GM21515 (cell line): Measurements from ENCODE around the gene RNF215.

Experiments used
- ATAC-seq: cut with Tn5 transposase; IDR thresholded peaks from one replicate; pipeline ENCODE4 v1.9.1; 2021; ENCODE audit not compliant: unreplicated experiment

The RNF215 gene

GRCh38 chr22:30386960-30387827 is at the start of gene RNF215:
Gene RNF215 (minus strand): TSS chr22:30387411. CDS start chr22:30387313, 98 bp downstream.
- ATAC-seq, result peak; percentile 56

DNA sequence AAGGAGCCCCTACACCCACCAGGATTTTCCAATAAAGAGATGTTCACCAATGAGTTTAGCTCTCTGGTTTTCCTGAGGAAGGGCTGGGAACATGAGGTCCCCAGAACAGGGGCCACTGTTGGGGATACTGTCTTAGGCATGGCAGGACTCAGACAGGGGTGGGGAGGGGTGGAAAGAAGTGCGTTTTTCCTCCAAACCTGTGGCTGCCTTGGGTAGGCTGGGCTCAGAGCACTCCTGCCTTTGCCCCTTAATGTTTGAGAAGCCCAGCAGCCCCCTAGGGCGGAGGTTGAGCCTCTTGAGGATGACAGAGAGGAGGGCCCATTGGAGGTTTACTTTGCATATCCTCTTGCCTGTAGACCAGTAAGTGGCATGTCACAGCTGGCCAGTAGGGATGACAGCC is 49.0 kb upstream of the RNF215 start:
- ATAC-seq, result no peak

DNA sequence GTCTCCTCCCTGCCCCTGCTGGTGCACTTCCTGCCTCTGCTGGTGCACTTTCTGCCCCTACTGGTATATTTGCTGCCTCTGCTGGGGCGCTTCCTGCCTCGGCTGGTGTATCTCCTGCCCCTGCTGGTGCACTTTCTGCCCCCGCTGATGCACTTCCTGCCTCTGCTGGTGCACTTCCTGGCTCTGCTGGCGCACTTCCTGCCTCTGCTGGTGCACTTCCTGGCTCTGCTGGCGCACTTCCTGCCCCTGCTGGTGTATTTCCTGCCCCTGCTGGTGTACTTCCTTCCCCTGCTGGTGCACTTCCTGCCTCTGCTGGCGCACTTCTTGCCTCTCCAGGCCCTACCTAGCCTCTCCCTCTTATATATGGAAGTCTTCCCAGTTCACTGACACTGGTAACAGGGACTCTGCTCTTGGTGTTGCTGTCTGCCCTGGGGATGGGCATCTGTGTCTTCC is 48.5 kb upstream of the RNF215 start:
- no peak for ATAC-seq

- no peak for ATAC-seq
Observed at GRCh38 chr22:30434843-30435242, 47.6 kb upstream of the RNF215 start.

DNA sequence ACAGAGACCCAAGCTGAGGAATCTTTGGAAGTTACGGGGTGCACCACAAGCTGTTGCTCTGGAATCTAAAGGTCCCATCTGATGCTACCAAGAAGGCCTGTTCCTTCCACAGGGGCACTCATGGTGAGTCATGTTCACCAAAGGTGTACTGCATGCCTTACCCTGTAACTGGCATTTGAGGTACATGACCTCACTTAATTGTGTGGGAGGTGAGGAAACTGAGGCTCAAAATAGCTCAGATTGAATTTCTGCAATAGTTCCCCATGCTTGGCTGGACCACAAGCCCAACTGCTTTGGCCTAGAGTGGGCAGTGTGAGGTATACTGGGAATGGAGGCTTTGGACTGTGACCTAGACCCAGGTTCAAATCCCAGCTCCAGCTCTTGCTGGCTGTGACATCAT is 46.6 kb upstream of the RNF215 start:
- no peak for ATAC-seq

GRCh38 chr22:30433227-30433626 is 46.0 kb upstream of the RNF215 start:
- ATAC-seq, result no peak

- no peak for ATAC-seq
Observed at GRCh38 chr22:30432520-30432919, 45.3 kb upstream of the RNF215 start.

DNA sequence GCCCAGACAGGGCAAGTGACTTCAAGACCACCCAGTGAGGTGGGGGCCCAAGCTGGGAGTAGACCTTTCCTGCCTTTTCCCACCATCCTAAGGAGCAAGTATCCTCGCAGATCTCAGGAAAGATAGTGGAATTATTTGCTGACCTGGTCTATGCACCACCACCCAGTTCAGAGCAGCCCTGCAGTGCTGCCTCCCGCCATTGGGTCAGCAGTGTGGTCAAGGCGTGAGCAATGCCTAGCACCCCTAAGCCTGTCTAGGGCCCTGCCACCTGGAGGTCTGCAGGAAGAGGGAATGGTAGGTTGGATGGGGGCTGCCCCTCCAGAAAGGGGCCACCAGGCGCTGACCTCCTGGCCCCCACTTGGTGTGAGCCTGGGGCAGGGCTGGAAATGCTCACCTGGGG is 44.9 kb upstream of the RNF215 start:
- no peak for ATAC-seq

- ATAC-seq, result no peak
Observed at GRCh38 chr22:30430933-30431332, 43.7 kb upstream of the RNF215 start.

DNA sequence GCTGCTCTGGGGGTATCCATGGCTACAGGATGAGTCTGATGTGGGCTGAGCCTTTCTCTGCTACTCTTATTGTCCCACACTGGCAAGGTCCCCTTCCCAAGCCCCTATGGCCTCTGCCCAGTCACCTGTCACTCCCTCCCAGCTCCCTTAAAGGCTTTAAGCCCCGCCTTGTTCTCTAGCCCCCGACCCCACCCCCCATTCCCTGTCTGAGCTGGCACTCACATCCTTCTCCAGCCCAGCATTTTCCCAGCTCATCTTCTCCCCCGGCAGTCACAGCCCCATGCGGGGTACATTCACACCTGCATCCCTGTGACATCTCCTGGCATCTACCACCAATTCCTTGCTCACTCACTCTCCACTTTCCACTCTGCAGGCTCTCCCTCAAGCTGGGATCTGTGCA is 42.7 kb upstream of the RNF215 start:
- no peak for ATAC-seq

GRCh38 chr22:30427871-30428270 is 40.7 kb upstream of the RNF215 start:
- ATAC-seq, result no peak

DNA sequence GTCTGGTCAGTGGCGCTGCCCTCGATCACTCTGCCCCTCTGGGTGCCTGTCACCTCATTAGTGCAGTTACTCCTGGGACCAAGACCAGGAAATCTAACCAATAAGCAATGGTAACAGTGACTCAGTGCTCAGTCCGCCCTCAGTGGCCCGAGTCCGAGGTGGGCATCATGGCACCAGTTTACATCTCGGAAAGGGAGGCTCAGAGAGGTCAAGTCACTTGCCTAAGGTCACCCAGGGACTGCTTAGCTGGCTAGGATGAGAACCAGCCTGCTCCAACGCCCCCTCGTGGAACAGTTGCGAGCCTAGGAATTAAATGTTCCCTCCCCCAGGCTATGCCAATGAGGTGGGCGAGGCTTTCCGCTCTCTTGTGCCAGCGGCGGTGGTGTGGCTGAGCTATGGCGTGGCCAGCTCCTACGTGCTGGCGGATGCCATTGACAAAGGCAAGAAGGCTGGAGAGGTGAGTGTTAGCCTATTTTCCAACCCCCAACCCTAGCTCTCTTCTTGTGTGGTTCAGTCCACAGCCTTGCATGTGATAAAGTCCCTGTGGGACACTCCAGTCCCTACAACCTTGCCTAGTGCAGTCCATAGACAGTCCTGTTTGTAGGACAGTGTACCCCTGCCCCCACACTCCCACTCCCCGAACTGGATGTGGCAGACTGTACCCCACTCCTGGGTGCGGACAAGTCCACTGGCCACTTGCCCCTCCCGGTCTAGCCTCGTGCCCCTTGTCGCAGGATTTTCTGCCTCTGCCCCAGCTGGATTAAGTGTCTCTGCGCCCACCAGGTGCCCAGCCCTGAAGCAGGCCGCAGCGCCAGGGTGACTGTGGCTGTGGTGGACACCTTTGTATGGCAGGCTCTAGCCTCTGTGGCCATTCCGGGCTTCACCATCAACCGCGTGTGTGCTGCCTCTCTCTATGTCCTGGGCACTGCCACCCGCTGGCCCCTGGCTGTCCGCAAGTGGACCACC is 39.5 kb upstream of the RNF215 start:
- no peak for ATAC-seq

DNA sequence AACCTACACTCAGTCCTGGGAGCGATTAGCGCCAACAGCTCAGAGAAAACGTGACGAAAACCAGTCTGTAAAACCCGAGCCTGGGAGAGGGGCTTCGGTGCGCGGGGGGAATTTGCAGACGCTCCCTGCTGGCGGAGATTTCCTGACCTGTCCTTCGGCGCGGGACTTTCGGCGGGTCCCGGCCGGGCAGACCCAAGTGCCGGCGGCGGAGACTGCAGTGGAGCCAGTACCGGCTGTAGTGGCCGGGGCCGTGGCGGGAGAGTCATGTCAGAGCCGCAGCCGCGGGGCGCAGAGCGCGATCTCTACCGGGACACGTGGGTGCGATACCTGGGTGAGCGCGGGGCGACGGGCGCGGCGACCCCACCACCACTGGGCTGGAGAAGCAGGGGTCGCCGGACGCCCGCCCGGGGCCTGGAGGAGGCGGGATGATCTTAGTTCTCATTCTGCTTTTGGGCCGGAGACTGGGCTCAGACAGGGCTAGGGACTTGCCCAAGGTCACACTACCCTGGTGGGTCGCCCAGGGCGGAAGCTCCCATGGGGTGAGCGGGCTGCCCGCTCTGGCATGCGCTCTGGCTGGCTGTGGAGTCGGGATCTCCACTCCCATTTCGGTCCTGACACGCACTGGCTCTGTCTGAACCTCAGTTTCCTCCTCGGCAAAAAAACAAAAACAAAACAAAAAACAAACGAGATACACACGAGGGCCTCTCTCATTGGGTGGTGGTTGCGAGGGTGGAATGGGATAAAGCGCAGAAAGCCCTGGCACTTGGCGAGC is 38.6 kb upstream of the RNF215 start, which contains the start of gene MTFP1:
Gene MTFP1, plus strand, starts transcription at position 153 of the 772 bp plus-strand sequence. Its CDS starts 112 bp downstream, at position 265.
- no peak for ATAC-seq

- ATAC-seq, result no peak
Observed at GRCh38 chr22:30425327-30425615, 38.1 kb upstream of the RNF215 start.

GRCh38 chr22:30424534-30425326 is 37.5 kb upstream of the RNF215 start:
- ATAC-seq, result no peak

DNA sequence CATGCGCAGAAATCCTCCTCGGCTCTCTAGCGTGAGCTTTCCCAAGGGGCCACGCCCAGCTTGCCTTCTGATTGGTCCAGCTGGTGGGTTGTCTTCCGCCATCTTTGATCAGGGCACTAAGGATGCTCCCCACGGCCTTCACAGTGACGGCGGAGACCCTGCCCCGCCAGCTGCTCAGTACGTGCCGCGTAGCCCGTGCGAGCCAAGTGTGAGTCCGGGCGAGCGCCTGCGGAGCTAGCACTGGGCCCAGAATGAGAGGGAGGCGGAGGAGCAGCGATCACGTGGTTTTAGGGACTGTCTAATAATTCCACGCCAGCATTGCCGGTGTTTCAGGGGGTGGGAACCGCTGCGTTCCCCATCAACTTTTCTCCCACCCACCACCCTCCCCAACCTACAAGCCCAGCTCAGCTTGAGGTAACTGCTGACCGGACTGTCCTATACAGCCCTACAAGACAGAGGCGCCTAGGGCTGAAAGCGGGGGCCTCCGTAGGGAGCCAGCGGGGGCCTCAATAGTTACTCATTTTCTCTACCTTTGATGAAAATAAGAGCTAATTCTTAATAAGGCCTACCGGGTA is 36.8 kb upstream of the RNF215 start:
- peak; percentile 80 for ATAC-seq

DNA sequence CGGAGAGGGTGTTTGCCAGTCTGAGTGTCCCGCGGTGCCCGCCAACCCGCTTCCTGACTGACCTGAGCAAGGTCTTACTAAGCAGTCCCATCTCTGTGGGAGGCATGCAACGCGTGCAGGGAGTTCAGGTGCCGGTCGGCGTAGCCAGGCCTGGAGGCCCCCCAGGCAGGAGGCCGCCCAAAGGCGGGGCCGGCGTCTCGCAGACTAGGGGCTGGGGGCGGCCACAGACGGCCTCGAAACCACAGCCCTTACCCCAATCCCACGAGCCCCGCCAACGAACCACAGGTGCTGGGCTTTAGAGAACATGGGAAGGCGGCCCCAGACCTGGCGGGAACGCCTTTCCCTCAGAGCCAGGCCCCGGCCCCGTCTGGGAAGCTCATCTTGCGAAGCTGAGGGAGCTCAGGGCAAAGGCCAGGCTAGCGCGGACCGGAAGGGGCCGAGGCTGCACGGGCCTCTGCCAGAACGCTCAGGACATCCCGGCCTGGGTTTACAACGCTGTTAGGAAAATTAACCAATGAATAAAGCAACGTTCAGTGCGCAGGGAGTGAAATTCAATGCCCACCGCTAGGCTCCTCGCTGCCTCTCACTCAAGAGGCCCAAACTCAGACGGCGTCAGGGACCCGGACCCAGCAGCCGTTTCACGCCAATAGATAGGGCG is 36.2 kb upstream of the RNF215 start:
- ATAC-seq, result peak; percentile 27

- no peak for ATAC-seq
Observed at GRCh38 chr22:30422481-30423300, 35.5 kb upstream of the RNF215 start.
